Activated CD4-positive, alpha-beta T cell treated with anti-CD3 and anti-CD28 coated beads, Interleukin-2, Interleukin-4, amounts not matched to agents 100 ng/mL and 50 ng/mL, durations not matched to agents 16 hours and 8 hours (primary cell): ENCODE data around the gene ATP10D.
"Not testable (repeated sequence)": the region's sequence is repeated elsewhere in the genome, so short reads cannot be mapped to it uniquely, and the experiment has no call there.

Experiments used
- DNase-seq: peaks from one replicate; pipeline ENCODE4 v3.0.0-alpha.2; 2020; ENCODE audit warnings: low spot score

The ATP10D gene

GRCh38 chr4:47488706-47489105 lies 3.6 kb downstream of the ATP10D start:
- no peak for DNase-seq

GRCh38 chr4:47490550-47490949 lies 5.5 kb downstream of the ATP10D start:
- DNase-seq = peak; percentile 22

- no peak for DNase-seq
Measured at GRCh38 chr4:47493238-47494123, 8.4 kb downstream of the ATP10D start.

GRCh38 chr4:47494124-47494430 lies 9.0 kb downstream of the ATP10D start:
- DNase-seq = no peak

- no peak for DNase-seq
Measured at GRCh38 chr4:47498899-47499298, 13.8 kb downstream of the ATP10D start.

- no peak for DNase-seq
Measured at GRCh38 chr4:47499700-47500099, 14.6 kb downstream of the ATP10D start.

GRCh38 chr4:47500776-47501175 lies 15.7 kb downstream of the ATP10D start:
- DNase-seq = no peak

- DNase-seq = no peak
Measured at GRCh38 chr4:47505147-47505546, 20.1 kb downstream of the ATP10D start.

- DNase-seq = no peak
Measured at GRCh38 chr4:47505666-47506065, 20.6 kb downstream of the ATP10D start.

- no peak for DNase-seq
Measured at GRCh38 chr4:47510506-47511143, 25.6 kb downstream of the ATP10D start.

GRCh38 chr4:47513461-47513860 lies 28.4 kb downstream of the ATP10D start:
- DNase-seq = no peak

GRCh38 chr4:47519239-47519883 lies 34.3 kb downstream of the ATP10D start:
- peak; percentile 10 for DNase-seq

- no peak for DNase-seq
Measured at GRCh38 chr4:47525154-47525819, 40.2 kb downstream of the ATP10D start.

GRCh38 chr4:47526281-47526680 lies 41.2 kb downstream of the ATP10D start:
- no peak for DNase-seq

GRCh38 chr4:47528646-47529045 lies 43.6 kb downstream of the ATP10D start:
- not testable (repeated sequence) for DNase-seq

- no peak for DNase-seq
Measured at GRCh38 chr4:47530801-47531200, 45.7 kb downstream of the ATP10D start.

- peak; percentile 79 for DNase-seq
Measured at GRCh38 chr4:47531241-47531953, 46.3 kb downstream of the ATP10D start.

GRCh38 chr4:47531954-47532321 lies 46.9 kb downstream of the ATP10D start:
- no peak for DNase-seq

GRCh38 chr4:47532658-47533057 lies 47.6 kb downstream of the ATP10D start:
- DNase-seq = no peak

- peak; percentile 35 for DNase-seq
Measured at GRCh38 chr4:47533689-47534347, 48.7 kb downstream of the ATP10D start.

- DNase-seq = no peak
Measured at GRCh38 chr4:47534772-47535171, 49.7 kb downstream of the ATP10D start.
